Measurements from ENCODE around the gene TXNL4A.

The TXNL4A gene

GRCh38 chr18:79991494-79991893 lies 3.1 kb upstream of the TXNL4A start:
- no peak for DNase-seq

DNA sequence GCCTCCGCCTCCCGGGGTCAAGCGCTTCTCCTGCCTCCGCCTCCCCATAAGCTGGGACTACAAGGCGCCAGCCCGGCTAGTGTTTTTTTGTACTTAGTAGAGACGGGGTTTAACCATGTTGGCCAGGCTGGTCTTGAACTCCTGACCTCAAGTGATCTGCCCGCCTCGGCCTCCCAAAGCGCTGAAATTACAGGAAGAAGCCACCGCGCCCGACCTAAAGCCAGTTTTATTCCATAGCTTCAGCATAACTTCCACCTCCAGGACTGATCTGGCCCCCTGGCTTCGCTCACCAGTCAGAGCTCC lies 783 bp upstream of the TXNL4A start:
- no peak for DNase-seq

GRCh38 chr18:79988071-79988450 lies 302 bp downstream of the TXNL4A start:
- peak in 6 of 14 donors; percentile 55 to 88 (median 80) for DNase-seq

DNA sequence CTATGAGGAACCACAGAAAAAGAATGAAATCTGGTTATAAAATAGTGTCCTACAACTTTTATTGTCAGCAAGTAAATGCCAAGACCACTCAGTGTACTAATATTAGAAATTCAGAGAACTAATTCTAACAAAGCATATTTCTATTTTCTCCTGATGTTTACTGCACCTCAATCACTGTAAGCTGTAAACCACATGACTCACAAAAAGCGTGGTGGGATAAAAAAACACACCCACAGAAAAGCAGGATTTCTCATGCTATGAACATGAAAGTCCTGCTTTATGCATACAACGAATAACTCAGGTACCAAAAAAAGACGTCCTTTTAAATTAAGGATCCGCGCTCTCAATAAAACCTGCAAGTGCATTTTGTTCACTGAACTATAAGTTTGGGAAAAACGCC lies 797 bp downstream of the TXNL4A start:
- DNase-seq: no peak

DNA sequence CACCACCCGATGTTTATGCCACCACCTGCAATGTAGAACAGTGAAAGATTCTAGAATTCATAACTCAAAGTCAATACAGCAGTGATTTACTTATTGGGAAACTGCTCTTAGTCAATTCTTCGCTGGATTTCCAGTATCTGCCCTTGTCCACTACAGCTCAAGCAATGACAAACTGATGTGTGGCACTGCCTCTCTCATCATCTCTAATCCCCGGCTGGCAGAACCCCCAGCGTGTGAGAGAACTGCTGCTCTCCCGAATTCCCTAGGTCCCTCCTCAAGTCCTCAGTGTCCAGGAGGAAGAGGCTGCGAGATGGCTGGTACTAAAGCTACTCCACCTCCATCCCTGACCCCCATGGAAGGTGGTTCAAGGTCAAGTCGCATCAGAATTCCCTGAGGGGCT lies 1.6 kb downstream of the TXNL4A start:
- DNase-seq: peak in 1 of 14 donors; percentile 13

GRCh38 chr18:79985172-79985571 lies 3.2 kb downstream of the TXNL4A start:
- DNase-seq: no peak

DNA sequence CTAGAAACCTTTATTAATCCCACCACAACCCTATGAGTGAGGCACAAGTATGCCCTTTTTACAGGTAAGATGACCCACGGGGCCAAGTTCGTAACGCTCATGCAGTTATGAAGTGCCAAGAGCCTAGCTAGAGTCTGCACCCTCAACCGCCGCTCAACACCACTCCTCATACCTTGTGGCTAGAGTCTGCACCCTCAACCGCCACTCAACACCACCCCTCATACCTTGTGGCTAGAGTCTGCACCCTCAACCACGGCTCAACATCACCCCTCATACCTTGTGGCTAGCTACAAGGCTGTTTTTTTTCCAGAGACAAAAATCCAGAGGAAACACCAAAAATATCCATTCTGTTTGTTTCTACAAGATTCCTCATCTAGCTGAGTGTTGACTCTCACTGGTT lies 4.6 kb downstream of the TXNL4A start:
- no peak for DNase-seq

DNA sequence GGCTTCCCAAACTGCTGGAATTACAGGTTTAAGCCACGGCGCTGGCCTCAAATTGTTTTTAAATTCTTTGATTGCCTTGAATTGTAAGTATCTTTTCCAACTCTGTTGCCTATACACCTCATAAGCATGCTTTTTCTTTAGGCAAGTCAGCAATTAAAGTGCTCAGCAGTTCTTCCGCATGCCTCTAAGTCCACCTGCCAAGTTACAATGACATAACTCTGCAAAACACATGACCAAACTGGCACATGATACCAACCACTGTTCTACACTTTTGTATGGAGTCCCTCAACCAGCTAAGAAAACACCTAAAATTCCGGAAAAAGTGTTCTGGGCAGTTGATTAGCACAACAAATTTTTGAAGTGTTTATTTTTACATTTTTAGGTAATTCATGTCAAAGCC lies 5.1 kb downstream of the TXNL4A start:
- no peak for DNase-seq

DNA sequence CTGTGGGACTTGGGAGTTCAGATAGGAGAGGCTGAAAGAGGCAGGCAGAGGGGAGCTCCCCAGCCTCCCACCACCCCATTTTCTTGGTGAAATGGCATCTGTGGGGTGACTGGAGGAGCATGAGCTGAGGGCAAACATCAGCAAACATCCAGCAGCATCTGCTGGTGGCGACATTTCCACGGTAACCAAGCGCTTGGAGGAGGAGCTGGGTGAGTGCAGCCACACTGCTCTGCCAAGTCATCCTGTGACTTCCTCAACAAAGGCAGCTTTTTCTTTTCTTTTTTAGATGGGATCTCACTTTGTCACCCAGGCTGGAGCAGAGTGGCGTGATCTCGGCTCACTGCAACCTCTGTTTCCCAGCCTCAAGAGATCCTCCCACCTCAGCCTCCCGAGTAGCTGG lies 5.6 kb downstream of the TXNL4A start:
- peak in 9 of 14 donors; percentile 21 to 67 (median 30) for DNase-seq

- no peak for DNase-seq
Measured at GRCh38 chr18:79980585-79980984, 7.8 kb downstream of the TXNL4A start.

DNA sequence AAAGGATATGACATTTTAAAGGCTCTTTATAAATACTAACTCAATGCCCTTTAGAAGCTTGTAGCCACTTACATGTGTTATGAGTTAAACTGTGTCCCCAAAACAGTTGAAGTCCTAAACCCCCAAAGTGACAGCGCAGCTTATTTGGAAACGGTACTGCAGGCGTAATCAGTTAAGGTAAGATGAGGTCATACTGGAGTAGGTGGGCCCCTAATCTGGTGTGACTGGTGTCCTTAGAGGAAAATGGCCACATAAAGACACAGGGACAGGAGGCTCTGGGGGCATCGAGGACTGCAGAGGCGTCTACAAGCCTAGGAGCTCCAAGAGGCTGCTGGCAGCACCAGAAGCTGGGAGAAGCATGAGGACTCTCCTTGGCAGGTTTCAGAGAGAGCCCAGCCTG lies 8.5 kb downstream of the TXNL4A start:
- no peak for DNase-seq

GRCh38 chr18:79975985-79976680 lies 12.2 kb downstream of the TXNL4A start:
- DNase-seq: no peak

GRCh38 chr18:79975043-79975442 lies 13.3 kb downstream of the TXNL4A start:
- no peak for DNase-seq

- no peak for DNase-seq
Measured at GRCh38 chr18:79974025-79974654, 14.2 kb downstream of the TXNL4A start.

GRCh38 chr18:79973517-79973916 lies 14.8 kb downstream of the TXNL4A start:
- no peak for DNase-seq

GRCh38 chr18:79972720-79973119 lies 15.6 kb downstream of the TXNL4A start:
- no peak for DNase-seq

GRCh38 chr18:79971986-79972385 lies 16.4 kb downstream of the TXNL4A start:
- DNase-seq: no peak

DNA sequence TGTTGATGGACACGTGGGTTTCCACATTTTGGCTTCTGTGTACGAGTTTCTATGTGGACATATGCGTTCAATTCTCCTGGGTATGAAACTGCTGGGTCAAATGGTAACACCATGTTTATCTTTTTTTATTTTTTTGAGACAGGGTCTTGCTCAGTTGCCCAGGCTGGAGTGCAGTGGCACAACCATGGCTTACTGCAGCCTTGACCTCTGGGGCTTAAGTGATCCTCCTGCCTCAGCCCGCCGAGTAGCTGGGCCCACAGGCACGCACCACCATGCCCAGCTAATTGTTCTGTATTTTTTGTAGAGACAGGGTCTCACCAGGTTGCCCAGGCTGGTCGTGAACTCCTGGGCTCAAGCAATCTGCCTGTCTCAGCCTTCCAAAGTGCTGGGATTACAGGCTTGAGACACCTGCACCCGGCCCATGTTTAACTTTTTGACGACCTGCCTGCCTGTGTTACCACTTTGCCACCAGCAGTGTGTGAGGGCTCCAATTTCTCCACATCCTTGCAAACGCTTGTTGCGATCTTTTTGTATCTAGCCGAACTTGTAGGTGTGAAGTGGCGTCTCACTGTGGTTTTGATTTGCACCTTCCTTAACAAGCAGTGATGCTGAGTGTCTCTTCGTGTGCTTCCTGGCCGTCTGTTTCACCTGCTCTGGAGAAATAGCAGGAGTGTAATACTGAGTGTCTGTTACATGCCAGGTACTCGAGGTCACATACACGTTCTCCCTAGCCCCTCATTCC lies 17.0 kb downstream of the TXNL4A start:
- DNase-seq: no peak

DNA sequence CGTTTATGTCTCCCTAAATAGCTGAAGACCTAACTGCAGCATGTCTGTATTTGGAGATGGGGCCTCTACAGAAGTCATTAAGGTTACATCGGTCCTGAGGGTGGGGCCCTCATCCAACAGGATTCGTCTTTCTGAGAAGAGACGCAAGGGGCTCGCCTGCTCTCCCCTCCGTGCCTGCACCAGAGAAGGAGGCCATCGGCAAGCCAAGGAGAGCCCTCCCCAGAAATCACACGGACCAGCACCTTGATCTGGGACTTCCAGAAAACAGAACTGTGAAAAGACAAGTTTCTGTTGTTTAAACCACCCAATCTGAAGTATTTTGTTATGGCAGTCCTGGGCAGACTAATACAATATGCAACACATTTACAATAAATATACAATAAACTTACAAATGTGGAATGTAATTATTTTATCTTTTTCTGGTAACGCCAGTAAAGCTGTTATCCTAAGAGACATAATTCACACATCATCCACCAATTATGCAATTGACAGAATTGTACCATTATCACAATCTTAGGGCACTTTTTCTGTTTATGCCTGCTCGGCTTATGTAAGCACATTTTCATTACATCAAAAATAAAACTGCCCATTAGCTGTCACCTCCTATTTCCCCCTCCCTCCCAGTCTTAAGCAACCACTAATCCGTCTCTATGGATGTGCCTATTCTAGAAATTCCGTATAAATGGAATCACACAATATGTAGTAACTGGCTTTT lies 17.8 kb downstream of the TXNL4A start:
- DNase-seq: no peak

DNA sequence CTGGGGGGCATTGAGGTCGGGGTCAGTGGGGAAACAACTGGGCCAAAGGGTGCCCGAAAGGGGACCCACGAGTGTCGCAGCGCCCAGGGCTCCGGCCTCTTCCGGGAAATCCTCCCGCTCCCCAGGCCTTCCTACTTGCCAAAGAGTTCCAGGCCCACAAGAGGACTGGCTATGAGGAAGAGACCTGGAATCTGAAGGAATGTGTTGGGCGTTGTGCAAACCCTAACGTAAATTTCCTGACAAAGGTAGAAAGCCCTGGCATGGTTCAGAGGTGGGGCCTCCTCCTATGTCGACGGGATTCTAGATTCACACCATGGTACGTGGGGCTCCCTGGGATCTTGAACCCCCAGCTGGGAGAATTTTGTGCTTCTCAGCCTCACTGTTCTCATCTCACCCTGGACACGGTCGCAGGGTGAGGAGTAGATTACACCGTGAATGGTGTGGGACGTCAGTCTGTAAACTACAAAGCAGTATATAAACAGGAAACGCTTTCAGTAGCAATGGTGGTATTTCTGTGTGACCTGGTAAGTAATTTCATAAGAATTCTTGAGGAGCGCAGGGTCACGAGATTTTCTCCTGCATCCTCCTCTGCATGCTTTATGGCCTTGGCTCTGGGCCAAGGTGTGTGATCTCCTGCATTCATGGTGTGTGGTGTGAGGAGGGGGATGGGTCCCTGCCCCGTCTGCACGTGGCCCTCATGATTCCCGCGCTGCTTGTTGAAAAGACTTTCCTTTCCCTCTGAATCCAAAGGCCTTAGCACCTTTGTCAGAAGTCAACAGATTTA lies 23.1 kb downstream of the TXNL4A start:
- peak in 3 of 14 donors; percentile 24 to 57 (median 42) for DNase-seq

GRCh38 chr18:79964330-79965118 lies 23.8 kb downstream of the TXNL4A start, which contains the start of gene HSBP1L1:
Gene HSBP1L1, plus strand, starts transcription at chr18:79964643. Its CDS starts 93 bp downstream, at chr18:79964736.
- peak in 3 of 14 donors; percentile 37 to 48 (median 47) for DNase-seq
